Skeletal muscle tissue (tissue), 4 donors: ENCODE results near the gene SCAMP4. TPM values are rescaled to one million over a fixed set of nuclear protein-coding genes. Genes with fewer than 3 reads are reported as not detected.
A peak's percentile ranks its signal among the peaks of the same experiment; 100 is the strongest.

Experiments used
- H3K27ac ChIP-seq: one replicate; pipeline ENCODE4 v1.7.0; 2013; ENCODE audit warnings: mild to moderate bottlenecking, low read depth, low read length, inconsistent platforms
- H3K27me3 ChIP-seq, 3 donors: one replicate each; pipeline ENCODE4 v1.7.0; 2013; ENCODE audit warnings: low read length in 3 of 3; ENCODE audit not compliant: control insufficient read depth in 3 of 3, insufficient read depth in 3 of 3
- H3K36me3 ChIP-seq, 3 donors: one replicate each; pipeline ENCODE4 v1.7.0; 2013; ENCODE audit warnings: low read length in 3 of 3; ENCODE audit not compliant: control insufficient read depth in 3 of 3, insufficient read depth in 3 of 3
- H3K4me1 ChIP-seq, 3 donors: one replicate each; pipeline ENCODE4 v1.7.0; 2013; ENCODE audit warnings: low read length in 3 of 3, mild to moderate bottlenecking in 3 of 3; ENCODE audit not compliant: control insufficient read depth in 3 of 3, insufficient read depth in 3 of 3
- H3K4me3 ChIP-seq, 3 donors: one replicate each; pipeline ENCODE4 v1.7.0; 2013; ENCODE audit warnings: low read length in 3 of 3
- H3K9ac ChIP-seq, 3 donors: one replicate each; pipeline ENCODE4 v1.7.0; 2013; ENCODE audit warnings: low read length in 3 of 3, mild to moderate bottlenecking in 3 of 3, moderate library complexity in 2 of 3, low read depth in 1 of 3
- H3K9me3 ChIP-seq, 3 donors: one replicate each; pipeline ENCODE4 v1.7.0; 2013; ENCODE audit warnings: low read length in 3 of 3; ENCODE audit not compliant: control insufficient read depth in 3 of 3
- total RNA-seq: library from RNA; depleted of rRNA; stranded (reverse); fragments of >200 nt; gene quantifications from one replicate; pipeline ENCODE4 v1.2.3, GENCODE V29; 2014
- donor health status: Osteomylitis.

The SCAMP4 gene
- total RNA-seq, 1 donor from 2014 or later = 8.9 TPM

DNA sequence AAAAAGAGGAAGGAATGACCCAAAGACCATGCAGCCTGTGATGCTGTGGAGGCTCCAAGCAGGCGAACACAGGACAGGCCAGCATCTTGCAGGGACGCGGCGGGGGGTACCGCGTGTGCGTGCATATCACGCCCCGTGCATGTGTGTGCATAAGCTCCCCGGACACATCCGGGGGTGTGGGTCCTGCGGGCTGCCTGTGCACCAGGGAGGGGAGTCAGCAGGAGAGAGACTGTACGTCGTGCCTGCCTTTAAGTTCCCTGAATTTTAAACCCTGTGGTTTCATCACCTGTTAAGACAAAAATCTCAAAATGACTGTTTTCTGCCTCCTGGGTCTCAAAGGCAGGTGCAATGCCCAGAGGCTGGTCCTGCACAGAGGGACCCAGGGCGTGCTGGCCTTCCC lies 16.6 kb downstream of the SCAMP4 start:
- no peaks in the 10 kb centered on the region for H3K27me3 ChIP-seq
- peaks cover 32 to 45% (median 34%) of the 10 kb centered on the region in 3 donors for H3K36me3 ChIP-seq
- H3K4me1 ChIP-seq = no peaks in the 10 kb centered on the region
- H3K4me3 ChIP-seq = no peak overlapping the region
- no peak overlapping the region for H3K9ac ChIP-seq
- H3K9me3 ChIP-seq = no peaks in the 10 kb centered on the region
- H3K27ac ChIP-seq = no peak overlapping the region

GRCh38 chr19:1922803-1923202 lies 17.6 kb downstream of the SCAMP4 start:
- Histone ChIP-seq H3K4me1 (no peaks in the 10 kb centered on the region), H3K27me3 (no peaks in the 10 kb centered on the region), H3K36me3 (peaks cover 30 to 42% (median 32%) of the 10 kb centered on the region in 3 donors), H3K27ac (no peak overlapping the region), H3K4me3 (no peak overlapping the region), H3K9ac (no peak overlapping the region), H3K9me3 (no peaks in the 10 kb centered on the region)

- Histone ChIP-seq H3K4me3 (no peak overlapping the region), H3K9me3 (no peaks in the 10 kb centered on the region), H3K27ac (no peak overlapping the region), H3K27me3 (no peaks in the 10 kb centered on the region), H3K4me1 (no peaks in the 10 kb centered on the region), H3K9ac (no peak overlapping the region), H3K36me3 (peaks cover 25 to 37% (median 30%) of the 10 kb centered on the region in 3 donors)
Observed at GRCh38 chr19:1923319-1923718, 18.1 kb downstream of the SCAMP4 start.

DNA sequence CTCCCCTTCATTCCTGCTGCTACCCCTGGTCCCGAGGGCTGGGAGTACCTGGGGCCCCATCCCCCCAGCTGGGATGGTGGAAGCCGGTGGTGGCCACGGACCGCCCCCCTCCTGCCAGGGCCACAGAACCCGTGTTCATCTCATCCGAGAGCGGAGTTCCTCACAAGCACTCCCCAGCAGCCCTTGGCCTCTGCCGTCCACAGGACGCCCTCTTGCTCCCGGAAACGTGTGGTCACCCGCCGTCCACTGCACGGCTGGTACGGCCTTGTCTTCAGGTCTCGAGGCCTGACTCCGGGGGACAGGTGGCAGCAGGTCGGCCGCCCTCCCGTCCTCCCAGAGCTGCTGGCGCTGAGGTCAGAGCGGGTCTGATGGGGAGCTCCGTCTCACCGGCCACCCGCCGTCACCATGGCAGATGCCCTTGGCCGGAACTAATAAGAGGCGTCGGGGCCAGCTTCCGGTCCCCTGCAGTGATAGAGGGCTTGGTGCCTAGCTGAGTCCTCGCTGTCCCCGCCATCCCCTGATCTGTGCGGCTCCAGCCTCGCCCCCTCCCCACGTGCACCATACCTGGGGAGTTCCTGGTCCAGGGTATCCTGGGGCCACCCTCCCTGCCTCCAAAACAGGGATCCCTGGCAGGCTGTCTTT lies 19.2 kb downstream of the SCAMP4 start:
- H3K9ac ChIP-seq = no peak overlapping the region
- H3K4me1 ChIP-seq = peaks cover 4% of the 10 kb centered on the region in 3 donors
- peaks cover 21 to 36% (median 23%) of the 10 kb centered on the region in 3 donors for H3K36me3 ChIP-seq
- H3K9me3 ChIP-seq = no peaks in the 10 kb centered on the region
- no peak overlapping the region for H3K27ac ChIP-seq
- H3K4me3 ChIP-seq = no peak overlapping the region
- no peaks in the 10 kb centered on the region for H3K27me3 ChIP-seq

DNA sequence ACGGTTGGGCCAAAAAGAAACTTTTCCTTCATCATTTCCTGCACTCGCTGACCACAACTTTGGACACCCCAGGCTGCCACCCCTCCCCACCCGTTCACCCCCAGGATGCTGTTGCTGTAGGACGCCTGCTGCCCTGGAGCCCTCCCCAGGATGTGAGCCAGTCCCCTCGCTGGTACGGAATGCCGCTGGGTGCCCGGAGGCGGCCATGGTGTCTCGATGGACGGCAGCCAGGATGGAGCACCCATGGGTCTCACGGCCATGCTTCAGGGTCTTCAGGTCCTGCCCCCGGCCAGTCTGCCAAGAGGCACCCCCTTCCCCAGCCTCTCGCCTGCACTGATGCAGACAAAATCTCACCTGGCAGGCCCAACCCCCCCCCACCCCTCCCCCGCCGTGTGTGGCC lies 20.3 kb downstream of the SCAMP4 start:
- H3K9ac ChIP-seq = no peak overlapping the region
- H3K4me1 ChIP-seq = peaks cover 11 to 12% (median 12%) of the 10 kb centered on the region in 3 donors
- no peaks in the 10 kb centered on the region for H3K9me3 ChIP-seq
- peaks cover 15 to 28% (median 17%) of the 10 kb centered on the region in 3 donors for H3K36me3 ChIP-seq
- H3K27me3 ChIP-seq = peaks cover 0 to 4% (median 3%) of the 10 kb centered on the region in 3 donors
- H3K27ac ChIP-seq = no peak overlapping the region
- H3K4me3 ChIP-seq = no peak overlapping the region

- H3K36me3 ChIP-seq = peaks cover 1 to 3% (median 3%) of the 10 kb centered on the region in 3 donors
- no peak overlapping the region for H3K27ac ChIP-seq
- H3K4me3 ChIP-seq = peak overlapping the region; percentile 48 to 58 (median 48)
- H3K9me3 ChIP-seq = no peaks in the 10 kb centered on the region
- H3K27me3 ChIP-seq = peaks cover 0 to 4% (median 3%) of the 10 kb centered on the region in 3 donors
- peaks cover 11 to 12% (median 12%) of the 10 kb centered on the region in 3 donors for H3K4me1 ChIP-seq
- H3K9ac ChIP-seq = peak overlapping the region; percentile 10 to 74 (median 58)
Observed at GRCh38 chr19:1929021-1929742, 24.0 kb downstream of the SCAMP4 start.

GRCh38 chr19:1931445-1931844 lies 26.2 kb downstream of the SCAMP4 start:
- Histone ChIP-seq H3K4me3 (no peak overlapping the region), H3K4me1 (peaks cover 15 to 25% (median 21%) of the 10 kb centered on the region in 3 donors), H3K27ac (no peak overlapping the region), H3K27me3 (peaks cover 0 to 4% (median 3%) of the 10 kb centered on the region in 3 donors), H3K9me3 (peaks cover 0 to 5% (median 4%) of the 10 kb centered on the region in 3 donors), H3K36me3 (no peaks in the 10 kb centered on the region), H3K9ac (no peak overlapping the region)

- Histone ChIP-seq H3K9ac (no peak overlapping the region), H3K36me3 (no peaks in the 10 kb centered on the region), H3K9me3 (peaks cover 0 to 5% (median 4%) of the 10 kb centered on the region in 3 donors), H3K4me1 (peaks cover 15 to 27% (median 21%) of the 10 kb centered on the region in 3 donors), H3K27ac (no peak overlapping the region), H3K27me3 (peaks cover 0 to 4% (median 3%) of the 10 kb centered on the region in 3 donors), H3K4me3 (no peak overlapping the region)
Observed at GRCh38 chr19:1932395-1932794, 27.2 kb downstream of the SCAMP4 start.

DNA sequence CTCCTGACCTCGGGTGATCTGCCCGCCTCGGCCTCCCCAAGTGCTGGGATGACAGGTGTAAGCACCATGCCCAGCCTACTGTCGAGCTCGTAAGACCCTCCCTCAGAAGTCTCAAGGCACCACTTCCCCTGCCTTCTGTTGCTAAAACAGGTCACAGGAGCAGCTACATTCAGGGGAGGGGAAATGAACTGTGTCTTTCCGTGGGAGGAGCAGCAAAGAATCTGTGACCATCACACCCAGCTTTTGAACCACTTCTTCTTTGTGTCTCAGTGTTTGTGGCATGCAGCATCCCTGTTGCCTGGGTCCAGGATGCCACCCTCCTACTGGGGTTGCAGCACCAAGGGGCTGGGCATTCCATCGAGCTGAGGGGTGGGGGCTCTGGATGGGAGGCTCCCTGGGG lies 28.0 kb downstream of the SCAMP4 start:
- Histone ChIP-seq H3K27ac (no peak overlapping the region), H3K9ac (no peak overlapping the region)

DNA sequence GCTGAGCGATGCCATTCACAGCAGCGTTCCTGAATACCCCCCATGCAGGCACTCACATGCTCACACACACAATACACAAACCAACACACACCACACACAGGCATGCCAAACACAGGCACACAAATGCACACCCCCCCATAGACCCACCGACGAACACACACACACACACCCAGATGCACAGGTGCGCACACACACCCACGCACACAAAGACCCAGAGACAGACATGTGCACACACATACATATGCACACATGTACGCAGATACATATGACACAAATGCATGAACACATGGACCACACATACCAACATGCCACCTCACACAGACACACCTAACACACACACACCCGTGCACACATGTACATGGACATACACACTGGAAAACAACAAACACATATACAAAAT lies 28.7 kb downstream of the SCAMP4 start:
- Histone ChIP-seq H3K4me3 (no peak overlapping the region), H3K9ac (no peak overlapping the region), H3K9me3 (peaks cover 0 to 5% (median 4%) of the 10 kb centered on the region in 3 donors), H3K36me3 (no peaks in the 10 kb centered on the region), H3K4me1 (peaks cover 15 to 26% (median 20%) of the 10 kb centered on the region in 3 donors), H3K27ac (no peak overlapping the region), H3K27me3 (peaks cover 0 to 4% (median 3%) of the 10 kb centered on the region in 3 donors)

More for the DNA sequence above, 28.0 kb downstream of the SCAMP4 start:
- Histone ChIP-seq H3K36me3 (no peaks in the 10 kb centered on the region), H3K27me3 (peaks cover 0 to 4% (median 3%) of the 10 kb centered on the region in 3 donors), H3K9me3 (peaks cover 0 to 5% (median 4%) of the 10 kb centered on the region in 3 donors), H3K4me3 (no peak overlapping the region), H3K4me1 (peaks cover 15 to 27% (median 21%) of the 10 kb centered on the region in 3 donors)
